Mesendoderm (in vitro differentiated cells): ENCODE data around the gene VLDLR.

Experiments used
- DNase-seq: peaks from one replicate; pipeline ENCODE4 v3.0.0; 2013
- H2AK5ac ChIP-seq: 2 replicates; pipeline ENCODE4 v1.6.1; 2013; ENCODE audit warnings: low read length, inconsistent platforms
- H2BK120ac ChIP-seq: 2 replicates; pipeline ENCODE4 v1.6.1; 2013; ENCODE audit warnings: low read depth, mild to moderate bottlenecking, low read length, moderate library complexity, mixed read lengths
- H2BK15ac ChIP-seq: replicated peaks from 2 replicates; pipeline ENCODE4 v1.6.1; 2013; ENCODE audit warnings: low read depth, mild to moderate bottlenecking, moderate library complexity
- H2BK5ac ChIP-seq: 2 replicates; pipeline ENCODE4 v1.6.1; 2013; ENCODE audit warnings: low read length, inconsistent platforms
- H3K18ac ChIP-seq: 2 replicates; pipeline ENCODE4 v1.6.1; 2013; ENCODE audit warnings: mild to moderate bottlenecking, low read length, mixed read lengths
- H3K23ac ChIP-seq: one replicate; pipeline ENCODE4 v1.6.1; 2013; ENCODE audit warnings: low read length
- H3K27ac ChIP-seq: 2 replicates; pipeline ENCODE4 v1.5.1; 2013; ENCODE audit warnings: low read depth, mild to moderate bottlenecking, inconsistent platforms, low read length, moderate library complexity
- H3K27me3 ChIP-seq: 2 replicates; pipeline ENCODE4 v1.6.1; 2013; ENCODE audit warnings: low read length, control low read depth, mild to moderate bottlenecking, inconsistent platforms; ENCODE audit not compliant: insufficient read depth, poor library complexity
- H3K36me3 ChIP-seq: 2 replicates; pipeline ENCODE4 v1.6.1; 2013; ENCODE audit warnings: low read length, inconsistent platforms; ENCODE audit not compliant: control insufficient read depth, insufficient read depth
- H3K4ac ChIP-seq: one replicate; pipeline ENCODE4 v1.6.1; 2013; ENCODE audit warnings: low read depth, mild to moderate bottlenecking, low read length, moderate library complexity
- H3K4me1 ChIP-seq: 2 replicates; pipeline ENCODE4 v1.6.1; 2013; ENCODE audit warnings: low read depth, low read length, inconsistent platforms; ENCODE audit not compliant: control insufficient read depth
- H3K4me2 ChIP-seq: 2 replicates; pipeline ENCODE4 v1.6.1; 2013; ENCODE audit warnings: low read length
- H3K4me3 ChIP-seq: 2 replicates; pipeline ENCODE4 v1.5.1; 2013; ENCODE audit warnings: mild to moderate bottlenecking, low read length
- H3K56ac ChIP-seq: one replicate; pipeline ENCODE4 v1.6.1; 2013; ENCODE audit warnings: low read length
- H3K79me1 ChIP-seq: 2 replicates; pipeline ENCODE4 v1.6.1; 2013; ENCODE audit warnings: low read length, inconsistent platforms
- H3K79me2 ChIP-seq: 2 replicates; pipeline ENCODE4 v1.6.1; 2013; ENCODE audit warnings: mild to moderate bottlenecking, low read length; ENCODE audit not compliant: control insufficient read depth, insufficient read depth
- H3K9ac ChIP-seq: 2 replicates; pipeline ENCODE4 v1.6.1; 2013; ENCODE audit warnings: low read length, inconsistent platforms
- H4K5ac ChIP-seq: one replicate; pipeline ENCODE4 v1.6.1; 2013; ENCODE audit warnings: low read length
- H4K8ac ChIP-seq: one replicate; pipeline ENCODE4 v1.6.1; 2013; ENCODE audit warnings: low read depth, mild to moderate bottlenecking, control low read depth, low read length, moderate library complexity
- WGBS: extraction: QIAGEN DNeasy Blood & Tissue Kit; methylation state at CpG from one replicate; pipeline ENCODE4 v1.1.7; 2013; ENCODE audit warnings: low lambda C conversion rate, missing lambda C conversion rate; ENCODE audit not compliant: insufficient coverage; ENCODE audit errors: extremely low coverage; 5-methylcytosine and 5-hydroxymethylcytosine counted together

The VLDLR gene

DNA sequence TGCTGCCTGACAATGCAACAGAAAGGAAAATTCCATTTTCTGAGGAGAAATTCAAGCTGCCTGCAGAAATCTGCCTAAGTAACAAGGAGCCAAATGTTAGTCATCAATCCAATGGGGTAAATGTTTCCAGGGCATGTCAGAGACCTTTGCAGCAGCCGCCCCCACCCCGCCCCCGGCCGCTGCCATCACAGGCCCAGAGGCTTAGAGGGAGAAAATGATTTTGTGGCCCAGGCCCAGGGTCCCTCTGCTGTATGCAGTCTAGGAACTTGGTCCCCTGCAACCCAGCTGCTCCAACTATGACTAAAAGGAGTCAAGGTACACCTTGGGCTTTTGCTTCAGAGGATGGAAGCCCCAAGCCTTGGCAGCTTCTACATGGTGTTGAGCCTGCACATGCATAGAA is 45.0 kb downstream of the VLDLR start:
- Histone ChIP-seq H3K56ac (no peak overlapping the region), H2BK120ac (no peak overlapping the region), H4K8ac (no peak overlapping the region), H2BK5ac (no peak overlapping the region), H3K27me3 (no peaks in the 10 kb centered on the region), H3K23ac (no peak overlapping the region), H3K4ac (no peak overlapping the region), H4K5ac (no peak overlapping the region), H3K4me1 (no peaks in the 10 kb centered on the region), H3K4me2 (no peak overlapping the region), H2AK5ac (no peak overlapping the region), H2BK15ac (no peak overlapping the region), H3K4me3 (no peak overlapping the region), H3K27ac (no peak overlapping the region), H3K79me2 (no peaks in the 10 kb centered on the region), H3K79me1 (no peaks in the 10 kb centered on the region), H3K9ac (no peak overlapping the region), H3K18ac (no peak overlapping the region), H3K36me3 (no peaks in the 10 kb centered on the region)
- WGBS: no CpG with 5 or more reads among the region's 4 CpGs
- no peak for DNase-seq

DNA sequence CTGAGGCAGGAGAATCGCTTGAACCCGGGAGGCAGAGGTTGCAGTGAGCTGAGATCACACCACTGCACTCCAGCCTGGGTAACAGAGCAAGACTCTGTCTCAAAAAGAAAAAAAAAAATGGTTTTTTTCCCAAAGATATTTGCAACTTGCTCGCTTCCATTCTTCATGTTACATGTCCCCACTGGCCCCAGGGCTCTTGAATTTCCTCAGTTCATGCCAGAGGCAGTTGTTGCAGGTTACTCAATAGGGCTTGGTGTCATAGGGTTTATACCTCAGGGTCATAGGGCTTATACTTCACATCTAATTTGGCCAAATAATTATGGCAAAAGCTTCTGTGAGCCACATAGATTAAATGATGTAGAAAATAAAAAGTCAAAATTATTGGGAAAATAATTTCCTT is 51.6 kb downstream of the VLDLR start:
- no peak for DNase-seq
- no peak overlapping the region for H3K56ac ChIP-seq
- H3K23ac ChIP-seq: no peak overlapping the region
- no peak overlapping the region for H3K4me2 ChIP-seq
- no peaks in the 10 kb centered on the region for H3K36me3 ChIP-seq
- H3K79me2 ChIP-seq: no peaks in the 10 kb centered on the region
- no peak overlapping the region for H3K4ac ChIP-seq
- H3K4me3 ChIP-seq: no peak overlapping the region
- H4K8ac ChIP-seq: no peak overlapping the region
- peaks cover 3% of the 10 kb centered on the region for H3K4me1 ChIP-seq
- H3K9ac ChIP-seq: no peak overlapping the region
- H3K18ac ChIP-seq: no peak overlapping the region
- H3K27me3 ChIP-seq: no peaks in the 10 kb centered on the region
- H2BK120ac ChIP-seq: no peak overlapping the region
- no peak overlapping the region for H3K27ac ChIP-seq
- H2BK5ac ChIP-seq: no peak overlapping the region
- WGBS: no CpG with 5 or more reads among the region's 3 CpGs
- H3K79me1 ChIP-seq: no peaks in the 10 kb centered on the region
- H4K5ac ChIP-seq: no peak overlapping the region
- no peak overlapping the region for H2AK5ac ChIP-seq
- H2BK15ac ChIP-seq: no peak overlapping the region

DNA sequence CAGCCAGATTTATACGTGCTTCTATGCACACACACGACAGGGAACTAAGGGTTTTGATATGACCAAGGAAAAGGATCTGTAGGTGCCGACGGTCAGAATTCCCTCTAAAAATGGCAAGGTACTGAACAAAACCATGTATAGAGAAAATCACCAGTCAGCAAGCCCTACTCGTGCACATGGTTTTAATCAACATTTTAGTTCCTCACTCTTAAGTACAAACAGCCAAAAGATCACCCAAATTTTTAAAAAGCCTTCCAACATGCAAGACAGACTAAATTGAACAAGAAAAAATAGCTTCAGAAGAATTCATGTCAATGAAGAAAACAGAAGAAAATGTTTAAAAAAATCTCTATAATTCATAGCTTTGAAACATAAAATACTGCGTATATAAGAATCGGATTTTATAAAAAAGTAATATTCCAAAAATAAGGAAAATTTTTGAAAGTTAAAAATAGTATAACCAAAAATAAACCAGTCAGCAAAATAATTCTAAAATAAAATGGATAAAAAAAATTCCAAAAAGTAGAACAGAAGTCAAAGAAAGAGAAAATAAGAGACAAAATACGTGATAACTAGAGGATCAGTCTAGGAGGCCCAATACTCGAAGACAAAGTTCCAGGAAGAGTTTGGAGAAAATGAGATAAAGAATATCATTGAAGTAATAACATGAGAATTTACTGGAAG is 52.7 kb downstream of the VLDLR start:
- H2BK120ac ChIP-seq: no peak overlapping the region
- no peaks in the 10 kb centered on the region for H3K79me2 ChIP-seq
- H2AK5ac ChIP-seq: no peak overlapping the region
- peaks cover 4% of the 10 kb centered on the region for H3K4me1 ChIP-seq
- H2BK15ac ChIP-seq: no peak overlapping the region
- H3K23ac ChIP-seq: no peak overlapping the region
- no peak overlapping the region for H3K4me3 ChIP-seq
- H3K4me2 ChIP-seq: no peak overlapping the region
- no peak overlapping the region for H3K56ac ChIP-seq
- H4K8ac ChIP-seq: no peak overlapping the region
- no peak overlapping the region for H3K9ac ChIP-seq
- H2BK5ac ChIP-seq: no peak overlapping the region
- no peak for DNase-seq
- H3K36me3 ChIP-seq: no peaks in the 10 kb centered on the region
- H3K27me3 ChIP-seq: no peaks in the 10 kb centered on the region
- H3K18ac ChIP-seq: no peak overlapping the region
- no peak overlapping the region for H3K4ac ChIP-seq
- H3K79me1 ChIP-seq: no peaks in the 10 kb centered on the region
- no peak overlapping the region for H4K5ac ChIP-seq
- H3K27ac ChIP-seq: no peak overlapping the region
- WGBS: 100% methylated on average over 2 of the region's 9 CpGs

DNA sequence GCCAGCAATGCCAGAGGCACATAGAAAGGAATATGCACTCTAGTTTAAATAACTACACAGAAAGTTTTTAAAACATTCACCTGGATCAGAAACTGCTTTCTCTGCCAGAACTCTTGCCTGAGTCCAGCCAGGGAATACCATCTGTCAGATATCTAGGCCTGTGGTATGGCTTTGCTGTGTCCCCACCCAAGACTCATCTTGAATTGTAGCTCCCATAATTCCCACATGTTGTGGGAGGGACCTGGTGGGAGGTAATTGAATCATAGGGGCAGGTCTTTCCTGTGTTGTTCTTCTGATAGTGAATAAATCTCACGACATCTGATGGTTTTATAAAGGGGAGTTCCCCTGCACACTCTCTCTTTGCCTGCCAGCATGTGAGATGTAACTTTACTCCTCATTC is 54.2 kb downstream of the VLDLR start:
- H3K4me2 ChIP-seq: no peak overlapping the region
- no peaks in the 10 kb centered on the region for H3K79me2 ChIP-seq
- H3K27me3 ChIP-seq: no peaks in the 10 kb centered on the region
- no peak overlapping the region for H3K27ac ChIP-seq
- H3K79me1 ChIP-seq: no peaks in the 10 kb centered on the region
- no peak for DNase-seq
- H2BK15ac ChIP-seq: no peak overlapping the region
- H4K5ac ChIP-seq: no peak overlapping the region
- no peak overlapping the region for H3K56ac ChIP-seq
- H3K4me3 ChIP-seq: no peak overlapping the region
- no CpG with 5 or more reads among the region's 1 CpG for WGBS
- H4K8ac ChIP-seq: no peak overlapping the region
- H3K4ac ChIP-seq: no peak overlapping the region
- H3K36me3 ChIP-seq: no peaks in the 10 kb centered on the region
- H2AK5ac ChIP-seq: no peak overlapping the region
- no peak overlapping the region for H3K23ac ChIP-seq
- no peak overlapping the region for H2BK120ac ChIP-seq
- no peak overlapping the region for H3K18ac ChIP-seq
- no peak overlapping the region for H2BK5ac ChIP-seq
- H3K4me1 ChIP-seq: peaks cover 4% of the 10 kb centered on the region
- no peak overlapping the region for H3K9ac ChIP-seq

DNA sequence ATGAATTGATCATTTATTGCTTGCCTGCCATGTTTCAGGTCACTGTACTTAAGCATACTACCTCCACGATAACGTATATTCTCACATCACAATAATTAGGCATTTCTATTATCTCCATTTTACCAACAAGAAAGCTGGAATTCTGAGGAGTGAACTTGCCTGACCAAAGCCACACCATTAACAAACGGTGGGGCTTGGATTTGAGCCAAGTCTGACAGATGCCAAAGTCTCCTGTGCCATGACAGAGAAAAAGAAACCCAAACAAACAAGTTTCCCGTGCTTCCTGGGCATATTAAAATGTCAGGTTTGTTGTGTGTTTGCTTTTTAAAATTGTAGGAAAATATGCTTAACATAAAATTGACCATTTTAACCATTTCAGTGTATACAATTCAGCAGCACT is 54.9 kb downstream of the VLDLR start:
- Histone ChIP-seq H3K4me1 (peaks cover 4% of the 10 kb centered on the region), H3K79me2 (no peaks in the 10 kb centered on the region), H3K4ac (no peak overlapping the region), H3K27ac (no peak overlapping the region), H3K9ac (no peak overlapping the region), H4K8ac (no peak overlapping the region), H2BK120ac (no peak overlapping the region), H3K23ac (no peak overlapping the region), H2AK5ac (no peak overlapping the region), H3K4me2 (no peak overlapping the region), H4K5ac (no peak overlapping the region), H3K79me1 (no peaks in the 10 kb centered on the region), H3K56ac (no peak overlapping the region), H3K27me3 (no peaks in the 10 kb centered on the region), H3K4me3 (no peak overlapping the region), H2BK15ac (no peak overlapping the region), H3K18ac (no peak overlapping the region), H2BK5ac (no peak overlapping the region), H3K36me3 (no peaks in the 10 kb centered on the region)
- WGBS: no CpG with 5 or more reads among the region's 4 CpGs
- DNase-seq: no peak
